Brain microvascular endothelial cell (primary cell): ENCODE data around the gene VTA1.

Experiments used
- DNase-seq: peaks from one replicate; pipeline ENCODE4 v3.0.0-alpha.2; 2020
- H3K27ac ChIP-seq: fragments of 250-450 bp; sonication (Bioruptor Pico); 2 replicates; pipeline ENCODE4 v1.5.1; 2020; ENCODE audit warnings: mild to moderate bottlenecking, moderate library complexity
- H3K27me3 ChIP-seq: fragments of 250-450 bp; sonication (Bioruptor Pico); replicated peaks from 2 replicates; pipeline ENCODE4 v1.5.1; 2020; ENCODE audit warnings: mild to moderate bottlenecking
- H3K36me3 ChIP-seq: fragments of 250-450 bp; sonication (Bioruptor Pico); replicated peaks from 2 replicates; pipeline ENCODE4 v1.5.1; 2020; ENCODE audit warnings: mild to moderate bottlenecking
- H3K4me3 ChIP-seq: 2 replicates; pipeline ENCODE4 v1.5.1; 2011; ENCODE audit warnings: low read depth, mild to moderate bottlenecking, control low read depth, low read length, moderate library complexity
- CTCF ChIP-seq: IDR thresholded peaks from 2 replicates; pipeline ENCODE4 v1.5.1; 2011; ENCODE audit warnings: low read depth, mild to moderate bottlenecking, moderate library complexity, low read length, control low read depth, inconsistent platforms; ENCODE audit errors: missing control alignments
- in situ Hi-C: cut with HindIII; loops from 2 replicates; pipeline ENCODE4 v1.10.0; 2017; ENCODE audit warnings: low sequenced_read_pairs, low pct_ligation_motif_present

VTA1 gene

GRCh38 chr6:142162780-142163179, 15.7 kb downstream of the VTA1 start:
- in situ Hi-C loops = no loop called here
- no peak overlapping the region for H3K27ac ChIP-seq
- H3K27me3 ChIP-seq = no peaks in the 10 kb centered on the region
- no peak overlapping the region for H3K4me3 ChIP-seq
- TF ChIP-seq CTCF = no peak
- peaks cover 6% of the 10 kb centered on the region for H3K36me3 ChIP-seq
- no peak for DNase-seq

GRCh38 chr6:142165227-142165626, 18.2 kb downstream of the VTA1 start:
- no peak for DNase-seq
- peaks cover 6% of the 10 kb centered on the region for H3K36me3 ChIP-seq
- in situ Hi-C loops = no loop called here
- H3K27me3 ChIP-seq = no peaks in the 10 kb centered on the region
- H3K27ac ChIP-seq = no peak overlapping the region
- no peak for TF ChIP-seq CTCF
- no peak overlapping the region for H3K4me3 ChIP-seq

- no peak for TF ChIP-seq CTCF
- Histone ChIP-seq H3K36me3 (peaks cover 11% of the 10 kb centered on the region), H3K27me3 (no peaks in the 10 kb centered on the region), H3K4me3 (no peak overlapping the region), H3K27ac (no peak overlapping the region)
- in situ Hi-C loops = no loop called here
- no peak for DNase-seq
Measured at GRCh38 chr6:142167071-142167470, 20.0 kb downstream of the VTA1 start.

- Histone ChIP-seq H3K27me3 (no peaks in the 10 kb centered on the region), H3K27ac (no peak overlapping the region), H3K4me3 (no peak overlapping the region), H3K36me3 (peaks cover 11% of the 10 kb centered on the region)
- in situ Hi-C loops = no loop called here
- DNase-seq = no peak
- TF ChIP-seq CTCF = no peak
Measured at GRCh38 chr6:142167486-142167885, 20.4 kb downstream of the VTA1 start.

- peaks cover 11% of the 10 kb centered on the region for H3K36me3 ChIP-seq
- no peaks in the 10 kb centered on the region for H3K27me3 ChIP-seq
- no peak for DNase-seq
- TF ChIP-seq CTCF = no peak
- in situ Hi-C loops = no loop called here
- H3K27ac ChIP-seq = no peak overlapping the region
- no peak overlapping the region for H3K4me3 ChIP-seq
Measured at GRCh38 chr6:142171351-142171750, 24.3 kb downstream of the VTA1 start.

- no peak overlapping the region for H3K4me3 ChIP-seq
- in situ Hi-C loops = no loop called here
- H3K27me3 ChIP-seq = no peaks in the 10 kb centered on the region
- peaks cover 5% of the 10 kb centered on the region for H3K36me3 ChIP-seq
- H3K27ac ChIP-seq = no peak overlapping the region
- no peak for DNase-seq
- TF ChIP-seq CTCF = no peak
Measured at GRCh38 chr6:142172758-142173157, 25.7 kb downstream of the VTA1 start.
